ENCODE measurements around the gene INPP1. TPM values are rescaled to one million over a fixed set of nuclear protein-coding genes. Genes with fewer than 3 reads are reported as not detected.

Gene INPP1
- total RNA-seq, 2 experiments from 2014 or later: 10.6 to 11.9 TPM

- no peak overlapping the region for H3K4me3 Mint-ChIP-seq
- no peaks in the 10 kb centered on the region for H3K9me3 Mint-ChIP-seq
- POLR2A ChIA-PET: no interaction called here
- H3K36me3 Mint-ChIP-seq (ENCODE audit: low read depth): no peaks in the 10 kb centered on the region
- H3K27ac Mint-ChIP-seq: no peak overlapping the region
- H3K27me3 Mint-ChIP-seq: peaks cover 10% of the 10 kb centered on the region
- DNase-seq: no peak
- CTCF ChIA-PET: no interaction called here
- H3K4me1 Mint-ChIP-seq: peaks cover 2% of the 10 kb centered on the region
These were observed 7.0 kb upstream of the INPP1 start for GRCh38 chr2:190336420-190336819.

- POLR2A ChIA-PET: no interaction called here
These were observed 4.9 kb upstream of the INPP1 start for GRCh38 chr2:190338453-190338852.

GRCh38 chr2:190339394-190339793, 4.0 kb upstream of the INPP1 start:
- ChIA-PET CTCF (no interaction called here), POLR2A (no interaction called here)
- peaks cover 13% of the 10 kb centered on the region for H3K4me1 Mint-ChIP-seq
- H3K27me3 Mint-ChIP-seq: peaks cover 4% of the 10 kb centered on the region
- no peak overlapping the region for H3K27ac Mint-ChIP-seq
- H3K4me3 Mint-ChIP-seq: no peak overlapping the region
- H3K9me3 Mint-ChIP-seq: no peaks in the 10 kb centered on the region
- no peak for DNase-seq
- no peaks in the 10 kb centered on the region for H3K36me3 Mint-ChIP-seq (ENCODE audit: low read depth)

More at GRCh38 chr2:190338453-190338852, 4.9 kb upstream of the INPP1 start:
- Mint-ChIP-seq H3K27me3 (peaks cover 4% of the 10 kb centered on the region), H3K4me3 (no peak overlapping the region), H3K9me3 (no peaks in the 10 kb centered on the region), H3K36me3 (ENCODE audit: low read depth) (no peaks in the 10 kb centered on the region), H3K4me1 (peaks cover 9% of the 10 kb centered on the region), H3K27ac (no peak overlapping the region)
- CTCF ChIA-PET: interaction anchor here (1.0 to 1.1 kb wide), 2 partner anchors 18 to 19 kb away, joined by 3 to 4 read pairs; no protein-coding TSS in a partner anchor
- DNase-seq: no peak

DNA sequence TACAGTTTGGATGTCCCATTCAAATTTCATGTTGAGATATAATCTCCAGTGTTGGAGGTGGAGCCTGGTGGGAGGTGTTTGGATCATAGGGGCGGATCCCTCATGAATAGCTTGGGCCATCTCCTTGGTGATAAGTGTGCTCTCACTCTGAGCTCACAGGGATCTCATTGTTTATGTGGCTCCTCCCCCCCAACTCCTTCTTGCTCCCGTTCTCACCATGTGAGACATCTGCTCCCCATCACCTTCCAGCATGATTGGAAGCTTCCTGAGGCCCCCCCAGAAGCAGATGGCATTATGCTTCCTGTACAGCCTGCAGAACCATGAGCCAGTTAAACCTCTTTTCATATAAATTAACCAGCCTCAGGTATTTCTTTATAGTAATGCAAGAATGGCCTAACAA, 3.0 kb upstream of the INPP1 start:
- H3K36me3 Mint-ChIP-seq (ENCODE audit: low read depth): no peaks in the 10 kb centered on the region
- no peak overlapping the region for H3K27ac Mint-ChIP-seq
- peaks cover 4% of the 10 kb centered on the region for H3K27me3 Mint-ChIP-seq
- H3K4me1 Mint-ChIP-seq: peaks cover 19% of the 10 kb centered on the region
- no peaks in the 10 kb centered on the region for H3K9me3 Mint-ChIP-seq
- DNase-seq: no peak
- no peak overlapping the region for H3K4me3 Mint-ChIP-seq
- POLR2A ChIA-PET: no interaction called here
- CTCF ChIA-PET: no interaction called here

- H3K36me3 Mint-ChIP-seq (ENCODE audit: low read depth): no peaks in the 10 kb centered on the region
- POLR2A ChIA-PET: interaction anchor here (1.9 to 3.4 kb wide), 5 partner anchors 11 to 191 kb away, joined by 9 to 25 read pairs (median 17); partner anchors contain the start of genes HIBCH and NEMP2
- H3K4me3 Mint-ChIP-seq: peak overlapping the region; percentile 5
- H3K4me1 Mint-ChIP-seq: peaks cover 24% of the 10 kb centered on the region
- no peak overlapping the region for H3K27ac Mint-ChIP-seq
- H3K27me3 Mint-ChIP-seq: peaks cover 4% of the 10 kb centered on the region
- H3K9me3 Mint-ChIP-seq: no peaks in the 10 kb centered on the region
- CTCF ChIA-PET: interaction anchor here (2.1 to 2.4 kb wide), 2 partner anchors 17 to 19 kb away, joined by 6 to 8 read pairs; no protein-coding TSS in a partner anchor
- DNase-seq: no peak
These were observed 778 bp upstream of the INPP1 start for GRCh38 chr2:190342611-190343010.

DNA sequence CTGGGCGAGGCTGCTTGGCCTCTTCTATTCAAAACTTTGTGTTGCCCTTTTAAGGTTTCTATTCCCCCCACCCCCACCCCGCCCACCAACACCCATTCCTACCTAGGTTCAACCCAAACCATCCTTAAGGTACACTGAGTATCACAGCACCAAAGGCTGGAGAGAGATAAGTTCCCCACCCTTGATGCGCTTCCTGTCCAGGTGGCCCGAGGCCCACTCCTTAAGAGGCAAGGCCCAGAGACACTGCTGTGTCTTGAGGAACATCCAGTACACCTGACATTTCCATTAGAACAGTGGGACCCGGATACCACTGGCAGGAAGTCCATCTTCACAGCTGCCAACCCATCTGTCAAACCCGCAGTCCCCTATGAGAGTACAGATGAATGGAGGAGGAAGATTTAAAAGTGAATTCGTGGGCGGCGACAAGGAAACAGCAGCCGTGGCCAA, 277 bp upstream of the INPP1 start:
- DNase-seq: no peak
- POLR2A ChIA-PET: interaction anchor here (0.8 to 3.4 kb wide), 6 partner anchors 10 to 580 kb away, joined by 3 to 25 read pairs (median 13); partner anchors contain the start of genes HIBCH, NEMP2 and OSGEPL1
- H3K4me3 Mint-ChIP-seq: peak overlapping the region; percentile 76
- CTCF ChIA-PET: interaction anchor here (0.8 to 2.4 kb wide), 3 partner anchors 17 to 24 kb away, joined by 3 to 8 read pairs (median 6); partner anchors contain the start of gene HIBCH
- peak overlapping the region; percentile 30 for H3K27ac Mint-ChIP-seq
- H3K4me1 Mint-ChIP-seq: peaks cover 24% of the 10 kb centered on the region
- no peaks in the 10 kb centered on the region for H3K36me3 Mint-ChIP-seq (ENCODE audit: low read depth)
- H3K9me3 Mint-ChIP-seq: no peaks in the 10 kb centered on the region
- peaks cover 4% of the 10 kb centered on the region for H3K27me3 Mint-ChIP-seq

GRCh38 chr2:190344276-190344827, 963 bp downstream of the INPP1 start:
- DNase-seq: peak; percentile 26
- Mint-ChIP-seq H3K27ac (peak overlapping the region; percentile 50), H3K9me3 (no peaks in the 10 kb centered on the region), H3K27me3 (peaks cover 4% of the 10 kb centered on the region), H3K4me1 (peaks cover 24% of the 10 kb centered on the region), H3K36me3 (ENCODE audit: low read depth) (peaks cover 4% of the 10 kb centered on the region), H3K4me3 (peak overlapping the region; percentile 82)
- CTCF ChIA-PET: interaction anchor here (0.5 to 2.4 kb wide), 8 partner anchors 11 to 167 kb away, joined by 3 to 10 read pairs (median 4); partner anchors contain the start of gene HIBCH
- POLR2A ChIA-PET: interaction anchor here (1.2 to 3.4 kb wide), 5 partner anchors 9 to 190 kb away, joined by 3 to 25 read pairs (median 17); partner anchors contain the start of gene HIBCH

DNA sequence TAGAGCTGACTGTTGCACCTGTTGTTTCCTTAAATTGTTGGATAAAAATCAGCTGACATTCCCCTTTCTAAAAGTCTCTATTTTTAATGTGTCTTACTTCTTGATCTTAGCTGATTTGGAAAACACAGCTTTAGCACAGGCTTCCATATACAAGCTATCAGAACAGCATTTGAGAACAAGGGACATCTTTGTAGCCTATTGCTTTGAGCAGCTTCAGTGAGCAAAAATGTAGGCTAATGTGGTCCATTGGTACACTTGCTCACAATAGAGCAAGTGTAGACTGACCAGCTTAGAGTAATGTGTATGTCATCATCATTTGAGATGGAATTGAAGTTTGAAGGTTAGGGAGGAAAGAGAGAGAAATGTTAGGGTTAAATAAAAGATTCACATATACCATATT, 7.0 kb downstream of the INPP1 start:
- no peaks in the 10 kb centered on the region for H3K27me3 Mint-ChIP-seq

GRCh38 chr2:190351955-190352354, 8.6 kb downstream of the INPP1 start:
- H3K27ac Mint-ChIP-seq: no peak overlapping the region
- ChIA-PET POLR2A (interaction anchor here (2.0 to 4.7 kb wide), 2 partner anchors 8 to 33 kb away, joined by 6 to 22 read pairs; partner anchors contain the start of genes HIBCH and INPP1), CTCF (interaction anchor here (0.9 to 1.4 kb wide), 2 partner anchors 31 to 33 kb away, joined by 3 to 4 read pairs; partner anchors contain the start of gene HIBCH)
- no peaks in the 10 kb centered on the region for H3K27me3 Mint-ChIP-seq
- H3K4me1 Mint-ChIP-seq: peaks cover 10% of the 10 kb centered on the region
- no peaks in the 10 kb centered on the region for H3K9me3 Mint-ChIP-seq
- peaks cover 17% of the 10 kb centered on the region for H3K36me3 Mint-ChIP-seq (ENCODE audit: low read depth)
- DNase-seq: no peak
- no peak overlapping the region for H3K4me3 Mint-ChIP-seq

More for the DNA sequence above, 7.0 kb downstream of the INPP1 start:
- Mint-ChIP-seq H3K36me3 (ENCODE audit: low read depth) (peaks cover 17% of the 10 kb centered on the region), H3K4me3 (no peak overlapping the region), H3K9me3 (no peaks in the 10 kb centered on the region), H3K27ac (no peak overlapping the region), H3K4me1 (peaks cover 15% of the 10 kb centered on the region)
- no peak for DNase-seq
- ChIA-PET POLR2A (interaction anchor here (1.4 kb wide), 1 partner anchor 15 kb away, joined by 3 read pairs; no protein-coding TSS in a partner anchor), CTCF (no interaction called here)

DNA sequence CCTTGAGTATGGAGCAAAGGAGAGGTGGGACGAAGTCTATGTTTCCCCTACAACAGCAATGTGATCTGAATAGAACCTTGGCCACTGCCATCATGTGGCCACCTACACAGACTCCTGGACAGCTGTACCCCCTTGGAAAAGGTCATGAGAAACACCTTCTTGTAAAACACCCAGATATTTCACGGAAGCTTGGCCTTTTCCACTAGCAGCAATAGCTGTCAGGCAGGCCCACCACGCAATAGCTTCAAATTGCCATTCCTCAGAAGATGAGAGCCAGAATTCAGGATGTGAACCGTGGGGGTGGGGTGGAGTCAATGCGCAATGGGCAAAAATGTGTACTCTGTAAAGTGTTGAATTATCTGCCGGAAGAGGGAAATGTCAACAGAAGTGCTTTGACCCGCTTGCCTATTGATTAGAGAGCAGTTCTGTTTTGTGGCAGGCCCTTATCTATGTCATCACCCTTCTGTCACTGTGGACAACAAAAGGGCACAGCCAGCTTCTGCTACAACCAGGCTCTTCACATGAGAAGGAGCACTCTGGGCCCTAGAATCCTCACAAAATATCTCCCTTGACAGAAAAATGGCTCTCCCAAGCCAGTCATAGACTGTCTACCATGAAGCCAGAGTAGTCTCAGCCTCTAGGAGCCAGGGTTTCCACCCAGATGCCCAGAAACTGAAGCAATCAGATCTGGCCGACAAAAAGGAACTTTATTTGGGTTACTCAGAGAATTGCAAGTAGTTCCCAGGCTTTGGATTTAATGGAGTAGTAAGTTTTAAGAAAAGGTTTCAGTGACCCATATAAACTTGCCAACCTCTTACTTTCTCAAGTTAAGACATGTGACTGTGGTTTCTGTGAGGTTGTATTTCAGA, 9.5 kb downstream of the INPP1 start:
- Mint-ChIP-seq H3K27me3 (no peaks in the 10 kb centered on the region), H3K9me3 (no peaks in the 10 kb centered on the region), H3K4me3 (no peak overlapping the region), H3K4me1 (peaks cover 10% of the 10 kb centered on the region), H3K36me3 (ENCODE audit: low read depth) (peaks cover 17% of the 10 kb centered on the region), H3K27ac (no peak overlapping the region)
- ChIA-PET POLR2A (interaction anchor here (2.0 to 4.7 kb wide), 2 partner anchors 9 to 33 kb away, joined by 6 to 22 read pairs; partner anchors contain the start of genes HIBCH and INPP1), CTCF (interaction anchor here (0.9 to 1.6 kb wide), 2 partner anchors 17 to 32 kb away, joined by 3 to 4 read pairs; no protein-coding TSS in a partner anchor)
- DNase-seq: no peak

DNA sequence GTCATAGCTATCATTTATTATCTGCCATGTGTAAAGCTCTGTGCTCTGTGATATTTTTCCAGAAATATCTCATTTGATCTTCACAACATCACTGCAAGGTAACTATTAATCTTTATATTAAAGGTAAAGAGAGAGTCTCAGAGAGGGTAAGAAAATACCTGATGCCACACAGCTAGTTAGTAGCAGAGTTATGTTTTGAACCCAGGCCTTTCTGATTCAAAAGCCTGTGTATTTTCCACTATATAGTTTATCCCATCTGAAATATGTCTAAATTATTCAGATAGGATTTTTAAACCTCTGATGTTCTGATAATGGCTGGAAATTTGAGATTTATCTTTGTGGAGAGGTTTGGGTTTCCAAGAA, 10.1 kb downstream of the INPP1 start:
- Mint-ChIP-seq H3K4me1 (peaks cover 10% of the 10 kb centered on the region), H3K4me3 (no peak overlapping the region), H3K36me3 (ENCODE audit: low read depth) (peaks cover 13% of the 10 kb centered on the region), H3K9me3 (no peaks in the 10 kb centered on the region), H3K27ac (no peak overlapping the region), H3K27me3 (no peaks in the 10 kb centered on the region)
- DNase-seq: no peak
- CTCF ChIA-PET: interaction anchor here (0.9 to 1.6 kb wide), 2 partner anchors 17 to 29 kb away, joined by 3 to 4 read pairs; no protein-coding TSS in a partner anchor
- POLR2A ChIA-PET: interaction anchor here (4.7 kb wide), 1 partner anchor 10 kb away, joined by 22 read pairs; the partner anchor contains the start of gene INPP1

DNA sequence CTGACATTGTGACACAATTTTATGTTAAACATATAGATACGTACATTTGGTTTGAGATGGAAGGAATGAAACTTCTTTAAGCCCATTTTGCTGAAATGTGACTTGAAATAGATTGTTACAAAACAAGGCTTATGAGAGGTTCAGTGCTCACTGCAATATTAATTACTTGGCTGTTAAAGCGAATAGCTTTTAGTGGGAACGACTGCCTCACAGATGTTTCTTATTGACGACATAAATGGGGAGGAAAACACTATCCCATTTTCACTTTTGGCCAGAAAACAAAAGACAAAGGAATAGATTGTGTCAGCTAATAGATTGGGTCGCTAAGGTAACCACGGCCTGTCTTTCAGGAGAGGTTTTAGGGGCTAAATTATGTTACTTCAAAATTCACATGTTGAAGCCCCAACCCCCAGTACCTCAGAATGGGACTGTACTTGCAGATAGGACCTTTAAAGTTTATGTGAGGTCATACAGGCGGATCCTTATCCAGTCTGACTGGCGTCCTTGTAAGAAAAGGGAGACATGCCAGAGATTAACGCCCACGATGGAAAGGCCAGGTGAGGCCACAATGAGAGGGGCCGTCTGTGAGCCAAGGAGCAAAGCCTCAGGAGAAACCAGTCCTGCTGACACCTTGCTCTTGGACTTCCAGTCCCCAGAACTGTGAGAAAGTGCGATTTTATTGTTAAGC, 10.8 kb downstream of the INPP1 start:
- H3K4me3 Mint-ChIP-seq: no peak overlapping the region
- no peak overlapping the region for H3K27ac Mint-ChIP-seq
- CTCF ChIA-PET: interaction anchor here (0.9 to 1.6 kb wide), 3 partner anchors 10 to 28 kb away, joined by 3 to 5 read pairs (median 4); no protein-coding TSS in a partner anchor
- H3K27me3 Mint-ChIP-seq: no peaks in the 10 kb centered on the region
- DNase-seq: no peak
- H3K9me3 Mint-ChIP-seq: no peaks in the 10 kb centered on the region
- POLR2A ChIA-PET: interaction anchor here (4.7 kb wide), 1 partner anchor 10 kb away, joined by 22 read pairs; the partner anchor contains the start of gene INPP1
- peaks cover 15% of the 10 kb centered on the region for H3K4me1 Mint-ChIP-seq
- H3K36me3 Mint-ChIP-seq (ENCODE audit: low read depth): peaks cover 13% of the 10 kb centered on the region

Data from activated CD4-positive, alpha-beta memory T cell treated with anti-CD3 and anti-CD28 coated beads, Interleukin-2, amount 10 ng/mL, durations not matched to agents 7 days and 5 days (primary cell).